HUES6 (cell line): Measurements from ENCODE around the gene NKAIN2.

Experiments
- H3K27ac ChIP-seq: 2 replicates; pipeline ENCODE4 v1.7.0; 2013; ENCODE audit warnings: low read depth, mild to moderate bottlenecking, low read length, inconsistent platforms
- H3K27me3 ChIP-seq: 2 replicates; pipeline ENCODE4 v1.6.1; 2013; ENCODE audit warnings: low read length; ENCODE audit not compliant: control insufficient read depth, insufficient read depth
- H3K36me3 ChIP-seq: 2 replicates; pipeline ENCODE4 v1.6.1; 2013; ENCODE audit warnings: low read length; ENCODE audit not compliant: control insufficient read depth, insufficient read depth
- H3K4me1 ChIP-seq: 2 replicates; pipeline ENCODE4 v1.6.1; 2013; ENCODE audit warnings: low read length; ENCODE audit not compliant: control insufficient read depth, insufficient read depth
- H3K4me3 ChIP-seq: 2 replicates; pipeline ENCODE4 v1.5.1; 2013; ENCODE audit warnings: low read depth, low read length
- H3K9ac ChIP-seq: one replicate; pipeline ENCODE4 v1.6.1; 2013; ENCODE audit warnings: mild to moderate bottlenecking, low read length
- H3K9me3 ChIP-seq: 2 replicates; pipeline ENCODE4 v1.6.1; 2013; ENCODE audit warnings: low read depth, low read length; ENCODE audit not compliant: control insufficient read depth, insufficient read depth

Gene NKAIN2

GRCh38 chr6:124197148-124197547 lies 393.5 kb downstream of the NKAIN2 start:
- Histone ChIP-seq H3K9me3 (0 out of 2 replicates have a peak, but pooled peaks cover 3% of the 10 kb centered on the region), H3K4me3 (no peak overlapping the region), H3K9ac (no peak overlapping the region), H3K36me3 (no peaks in the 10 kb centered on the region), H3K27ac (no peak overlapping the region), H3K27me3 (no peaks in the 10 kb centered on the region), H3K4me1 (no peaks in the 10 kb centered on the region)

- H3K27me3 ChIP-seq, result no peaks in the 10 kb centered on the region
- no peaks in the 10 kb centered on the region for H3K4me1 ChIP-seq
- no peaks in the 10 kb centered on the region for H3K9me3 ChIP-seq
- no peaks in the 10 kb centered on the region for H3K36me3 ChIP-seq
- H3K4me3 ChIP-seq, result no peak overlapping the region
- H3K9ac ChIP-seq, result no peak overlapping the region
- no peak overlapping the region for H3K27ac ChIP-seq
Observed at GRCh38 chr6:124199286-124199685, 395.6 kb downstream of the NKAIN2 start.

- no peaks in the 10 kb centered on the region for H3K9me3 ChIP-seq
- H3K27ac ChIP-seq, result no peak overlapping the region
- H3K9ac ChIP-seq, result no peak overlapping the region
- no peak overlapping the region for H3K4me3 ChIP-seq
- H3K36me3 ChIP-seq, result no peaks in the 10 kb centered on the region
- no peaks in the 10 kb centered on the region for H3K4me1 ChIP-seq
- H3K27me3 ChIP-seq, result no peaks in the 10 kb centered on the region
Observed at GRCh38 chr6:124200661-124201060, 397.0 kb downstream of the NKAIN2 start.

- Histone ChIP-seq H3K27ac (no peak overlapping the region), H3K4me3 (no peak overlapping the region), H3K36me3 (no peaks in the 10 kb centered on the region), H3K9me3 (no peaks in the 10 kb centered on the region), H3K4me1 (no peaks in the 10 kb centered on the region), H3K27me3 (no peaks in the 10 kb centered on the region), H3K9ac (no peak overlapping the region)
Observed at GRCh38 chr6:124203101-124203811, 399.6 kb downstream of the NKAIN2 start.

GRCh38 chr6:124203812-124204167 lies 400.1 kb downstream of the NKAIN2 start:
- no peaks in the 10 kb centered on the region for H3K36me3 ChIP-seq
- H3K27ac ChIP-seq, result no peak overlapping the region
- H3K9me3 ChIP-seq, result no peaks in the 10 kb centered on the region
- no peaks in the 10 kb centered on the region for H3K27me3 ChIP-seq
- H3K4me1 ChIP-seq, result no peaks in the 10 kb centered on the region
- no peak overlapping the region for H3K4me3 ChIP-seq
- no peak overlapping the region for H3K9ac ChIP-seq

GRCh38 chr6:124205921-124206320 lies 402.3 kb downstream of the NKAIN2 start:
- H3K4me1 ChIP-seq, result no peaks in the 10 kb centered on the region
- no peaks in the 10 kb centered on the region for H3K36me3 ChIP-seq
- no peak overlapping the region for H3K4me3 ChIP-seq
- no peak overlapping the region for H3K9ac ChIP-seq
- no peak overlapping the region for H3K27ac ChIP-seq
- no peaks in the 10 kb centered on the region for H3K27me3 ChIP-seq
- H3K9me3 ChIP-seq, result no peaks in the 10 kb centered on the region

- Histone ChIP-seq H3K27ac (no peak overlapping the region), H3K27me3 (no peaks in the 10 kb centered on the region), H3K9ac (no peak overlapping the region), H3K4me3 (no peak overlapping the region), H3K36me3 (no peaks in the 10 kb centered on the region), H3K9me3 (peaks cover 2% of the 10 kb centered on the region; the same call in 1 of the 2 replicates), H3K4me1 (peaks cover 10% of the 10 kb centered on the region)
Observed at GRCh38 chr6:124223611-124224345, 420.1 kb downstream of the NKAIN2 start.

- H3K9me3 ChIP-seq, result peaks cover 7% of the 10 kb centered on the region; the same call in 1 of the 2 replicates
Observed at GRCh38 chr6:124226396-124226795, 422.7 kb downstream of the NKAIN2 start.

GRCh38 chr6:124233221-124233620 lies 429.6 kb downstream of the NKAIN2 start:
- no peak overlapping the region for H3K9ac ChIP-seq
- no peaks in the 10 kb centered on the region for H3K4me1 ChIP-seq
- H3K36me3 ChIP-seq, result no peaks in the 10 kb centered on the region
- no peak overlapping the region for H3K4me3 ChIP-seq
- H3K9me3 ChIP-seq, result peaks cover 7% of the 10 kb centered on the region; the same call in 1 of the 2 replicates
- H3K27me3 ChIP-seq, result no peaks in the 10 kb centered on the region
- no peak overlapping the region for H3K27ac ChIP-seq

More at GRCh38 chr6:124226396-124226795, 422.7 kb downstream of the NKAIN2 start:
- Histone ChIP-seq H3K27ac (no peak overlapping the region), H3K36me3 (no peaks in the 10 kb centered on the region), H3K9ac (no peak overlapping the region), H3K27me3 (no peaks in the 10 kb centered on the region), H3K4me1 (peaks cover 10% of the 10 kb centered on the region), H3K4me3 (no peak overlapping the region)

GRCh38 chr6:124234801-124235200 lies 431.1 kb downstream of the NKAIN2 start:
- H3K4me1 ChIP-seq, result no peaks in the 10 kb centered on the region
- H3K36me3 ChIP-seq, result no peaks in the 10 kb centered on the region
- H3K9me3 ChIP-seq, result peaks cover 1% of the 10 kb centered on the region; the same call in 1 of the 2 replicates
- no peak overlapping the region for H3K27ac ChIP-seq
- no peak overlapping the region for H3K9ac ChIP-seq
- no peaks in the 10 kb centered on the region for H3K27me3 ChIP-seq
- no peak overlapping the region for H3K4me3 ChIP-seq

- H3K9ac ChIP-seq, result no peak overlapping the region
- no peak overlapping the region for H3K4me3 ChIP-seq
- H3K9me3 ChIP-seq, result no peaks in the 10 kb centered on the region
Observed at GRCh38 chr6:124237911-124238310, 434.2 kb downstream of the NKAIN2 start.

More at GRCh38 chr6:124237911-124238310, 434.2 kb downstream of the NKAIN2 start:
- H3K27ac ChIP-seq, result no peak overlapping the region
- H3K36me3 ChIP-seq, result no peaks in the 10 kb centered on the region
- no peaks in the 10 kb centered on the region for H3K4me1 ChIP-seq
- no peaks in the 10 kb centered on the region for H3K27me3 ChIP-seq
